K562 (cell line): Measurements from ENCODE around the gene TPO. TPM values are rescaled to one million over a fixed set of nuclear protein-coding genes. Genes with fewer than 3 reads are reported as not detected.
A peak's percentile ranks its signal among the peaks of the same experiment; 100 is the strongest.

Source experiments
- ATAC-seq: fragments of 200-7000 bp; cut with Tn5 transposase; 3 replicates; pipeline ENCODE4 v1.9.1; 2020; ENCODE audit warnings: moderate library complexity
- BruUV-seq: library from RNA; stranded (reverse); fragments of 400-500 nt; replicated peaks from 2 replicates; lab custom pipeline; 2021; lab: Mats Ljungman, UMichigan
- CTCF ChIA-PET: fragments of 300-600 bp; formaldehyde crosslinking; extraction: SDS; loops from one replicate; lab custom pipeline; 2021; ENCODE audit warnings: low intra/inter-chr PET ratio; lab: Yijun Ruan, JAX
- POLR2A ChIA-PET: fragments of 300-600, 350-650 bp; sonication (Branson Sonifier 250); formaldehyde crosslinking; extraction: SDS; loops from one replicate; lab custom pipeline; 2021; ENCODE audit warnings: antibody characterized with exemption, inconsistent platforms; lab: Yijun Ruan, JAX
- DNase-seq, 4 experiments: peaks; one replicate each; pipeline versions ENCODE4 v3.0.0 to v3.0.0-alpha.2; 2011 to 2018; ENCODE audit warnings: low spot score in 3 of 4, mixed read lengths in 3 of 4; ENCODE audit errors: extremely low read depth in 1 of 4
- FAIRE-seq: peaks from 2 replicates; lab custom pipeline; 2011; peaks lifted over from hg19 to GRCh38; lab: Jason Lieb, UNC
- H2AFZ ChIP-seq: 2 replicates; pipeline ENCODE4 v1.6.0; 2011; ENCODE audit warnings: low read depth, low read length, control low read depth, inconsistent platforms
- H3K27ac ChIP-seq: fragments of 200-600 bp; 3 replicates; pipeline ENCODE4 v1.8.0; 2011; ENCODE audit warnings: low read depth, mild to moderate bottlenecking, control low read depth, inconsistent platforms, low read length, moderate library complexity, mixed read lengths; ENCODE audit errors: extremely low read depth
- H3K27me3 ChIP-seq, 2 experiments: fragments of 300-600 bp in 1 of 2; 2 replicates in 1 of 2; 3 replicates in 1 of 2; pipeline versions ENCODE4 v1.6.0 to v1.8.0; 2011; ENCODE audit warnings: inconsistent platforms in 2 of 2, low read length in 2 of 2, mild to moderate bottlenecking in 1 of 2, mixed read lengths in 1 of 2, moderate library complexity in 1 of 2; ENCODE audit not compliant: control insufficient read depth in 2 of 2, insufficient read depth in 2 of 2
- H3K36me3 ChIP-seq: fragments of 300-600 bp; 3 replicates; pipeline ENCODE4 v1.8.0; 2011; ENCODE audit warnings: mild to moderate bottlenecking, low read length, inconsistent platforms; ENCODE audit not compliant: control insufficient read depth, insufficient read depth
- H3K4me1 ChIP-seq, 2 experiments: fragments of 200-600 bp in 1 of 2; replicated peaks in 1 of 2; 2 replicates in 1 of 2; 3 replicates in 1 of 2; pipeline versions ENCODE4 v1.5.1 to v1.8.0; 2011; ENCODE audit warnings: inconsistent platforms in 2 of 2, low read length in 2 of 2, mild to moderate bottlenecking in 1 of 2, mixed read lengths in 1 of 2, moderate library complexity in 1 of 2; ENCODE audit not compliant: control insufficient read depth in 2 of 2, insufficient read depth in 2 of 2
- H3K4me2 ChIP-seq: 2 replicates; pipeline ENCODE4 v1.6.1; 2011; ENCODE audit warnings: low read length, control low read depth, inconsistent platforms, mixed read lengths; ENCODE audit not compliant: insufficient read depth
- H3K4me3 ChIP-seq: fragments of 200-600 bp; sonication (generic), shearing (Covaris generic); 2 replicates; pipeline ENCODE4 v1.5.1; 2016; ENCODE audit warnings: control low read depth, inconsistent platforms
- H3K79me2 ChIP-seq: fragments of 200-600 bp; 3 replicates; pipeline ENCODE4 v1.8.0; 2011; ENCODE audit warnings: low read length, inconsistent platforms; ENCODE audit not compliant: control insufficient read depth, insufficient read depth
- H3K9ac ChIP-seq, 2 experiments: 2 replicates each; pipeline versions ENCODE4 v1.6.0 to v1.6.1; 2011; ENCODE audit warnings: low read depth in 2 of 2, low read length in 2 of 2, control low read depth in 1 of 2, inconsistent platforms in 1 of 2, mild to moderate bottlenecking in 1 of 2, mixed read lengths in 1 of 2; ENCODE audit not compliant: insufficient read depth in 1 of 2
- H3K9me1 ChIP-seq: one replicate; pipeline ENCODE4 v1.6.0; 2011; ENCODE audit warnings: inconsistent platforms, mild to moderate bottlenecking, low read length, moderate library complexity; ENCODE audit not compliant: control insufficient read depth, insufficient read depth
- H3K9me3 ChIP-seq: replicated peaks from 2 replicates; pipeline ENCODE4 v1.5.1; 2011; ENCODE audit warnings: low read depth, low read length, inconsistent platforms; ENCODE audit not compliant: control insufficient read depth, insufficient read depth
- H4K20me1 ChIP-seq: replicated peaks from 2 replicates; pipeline ENCODE4 v1.6.1; 2011; ENCODE audit warnings: low read length, inconsistent platforms, mixed read lengths; ENCODE audit not compliant: control insufficient read depth, insufficient read depth
- NR0B1 ChIP-seq: fragments of 450-650 bp; IDR thresholded peaks from one replicate; pipeline ENCODE4 v1.6.1; 2018; ENCODE audit warnings: mild to moderate bottlenecking, moderate library complexity; ENCODE audit not compliant: partially characterized antibody
- NR2C1 ChIP-seq, 2 experiments: fragments of 450-650 bp; IDR thresholded peaks; 2 replicates each; pipeline ENCODE4 v1.6.1; 2017; ENCODE audit warnings: mild to moderate bottlenecking in 2 of 2, antibody characterized with exemption in 1 of 2, inconsistent platforms in 1 of 2, missing compliant biosample characterization in 1 of 2, missing genetic modification characterization in 1 of 2
- NR2C2 ChIP-seq, 2 experiments: fragments of 200-800 bp in 1 of 2; sonication (Bioruptor generic) in 1 of 2; sonication (generic) in 1 of 2; formaldehyde crosslinking in 1 of 2; IDR thresholded peaks; 2 replicates each; pipeline versions ENCODE4 v1.6.1 to v1.8.0; 2016 to 2022; ENCODE audit warnings: mild to moderate bottlenecking in 1 of 2, missing compliant biosample characterization in 1 of 2, missing genetic modification characterization in 1 of 2, missing genetic modification reagents in 1 of 2
- WGBS: fragments of 100-300 bp; shearing (Covaris generic); methylation state at CpG from one replicate; pipeline ENCODE4 v1.1.6; 2016; ENCODE audit warnings: low coverage, mixed read lengths; ENCODE audit not compliant: insufficient coverage; ENCODE audit errors: missing lambda C conversion rate; 5-methylcytosine and 5-hydroxymethylcytosine counted together
- in situ Hi-C: fragments of 300-500 bp; cut with MboI; formaldehyde crosslinking; loops from 4 replicates; pipeline ENCODE4 v1.15.0; 2018; ENCODE audit warnings: inconsistent platforms, mixed read lengths
- intact Hi-C: fragments of 100-400 bp; cut with micrococcal nuclease; formaldehyde crosslinking; loops from 2 replicates; pipeline ENCODE4 v1.14.2; 2022
- polyA plus RNA-seq, 8 experiments: library from polyadenylated mRNA; depleted of rRNA in 4 of 8; stranded (reverse) in 5 of 8; unstranded in 3 of 8; fragments of >200 nt; fragmentation: Nextera tagmentation in 2 of 8; fragmentation: Illumina TruSeq in 1 of 8; extraction: Ambion mirVana in 2 of 8; extraction: Trizol in 1 of 8; gene quantifications; 2 replicates each; pipeline versions ENCODE4 v1.2.1 to v1.2.3, GENCODE V29; 2011 to 2014; ENCODE audit warnings: inconsistent platforms in 1 of 8, missing spikeins in 1 of 8
- total RNA-seq, 7 experiments: library from RNA; depleted of rRNA in 6 of 7; stranded (reverse); fragments of >200 nt in 6 of 7; fragmentation: Illumina TruSeq in 2 of 7; extraction: Trizol in 2 of 7; gene quantifications; 2 replicates each; pipeline versions ENCODE4 v1.2.1 to v1.2.3, GENCODE V29; 2011 to 2021; ENCODE audit warnings: low replicate concordance in 1 of 7

The TPO gene
- total and polyA plus RNA-seq, 9 of the 15 experiments (the other 6 are each of a cell fraction or from before 2014, with no cell fraction given) = not detected

- no peak overlapping the region for H3K9ac ChIP-seq
- no peaks in the 10 kb centered on the region for H3K9me1 ChIP-seq
- no peak overlapping the region for H2AFZ ChIP-seq
- intact Hi-C loops (no loop called here), in situ Hi-C loops (no loop called here)
- H3K4me3 ChIP-seq = no peak overlapping the region
- no peak for DNase-seq
- ChIA-PET CTCF (no interaction called here), POLR2A (no interaction called here)
- WGBS = 0% methylated on average over 13 of the region's 13 CpGs
- TF ChIP-seq NR0B1 = no peak
- TF ChIP-seq NR2C1 (IDR thresholded peaks at IDR 0.05) = peak; percentile 80
- peak; percentile 73 for TF ChIP-seq NR2C1 (tag; IDR thresholded peaks at IDR 0.05)
- TF ChIP-seq NR2C2 (CRISPR knock-in tag; IDR thresholded peaks at IDR 0.05) = no peak
- TF ChIP-seq NR2C2 (tag; IDR thresholded peaks at IDR 0.05) = peak; percentile 52
- no peak for ATAC-seq
- H3K36me3 ChIP-seq = no peaks in the 10 kb centered on the region
- no peaks in the 10 kb centered on the region; a peak in 1 of 5 replicates for H3K4me1 ChIP-seq
- H3K27me3 ChIP-seq = peaks cover 3 to 68% of the 10 kb centered on the region in 2 experiments; a peak in 4 of 5 replicates
- no peak overlapping the region for H3K4me2 ChIP-seq
- no peaks in the 10 kb centered on the region for H3K9me3 ChIP-seq
- H3K27ac ChIP-seq = no peak overlapping the region
- FAIRE-seq = no peak
- BruUV-seq = no TSS peak
- no peaks in the 10 kb centered on the region for H3K79me2 ChIP-seq
- H4K20me1 ChIP-seq = no peaks in the 10 kb centered on the region; the same call in 1 of the 2 replicates
Measured at GRCh38 chr2:1499033-1499795, 86.0 kb downstream of the TPO start.
